Testis (tissue), 2 donors: Measurements from ENCODE around the gene CDC42SE1.
A peak's percentile ranks its signal among the peaks of the same experiment; 100 is the strongest.

Experiments
- CTCF ChIP-seq, 3 experiments: fragments of 450-650 bp in 2 of 3; fragments of 200-600 bp in 1 of 3; sonication (generic) in 1 of 3; IDR thresholded peaks; one replicate each; pipeline ENCODE4 v1.5.1; 2016 to 2019; ENCODE audit warnings: antibody characterized with exemption in 3 of 3, mild to moderate bottlenecking in 2 of 3, moderate library complexity in 1 of 3
- POLR2A ChIP-seq: fragments of 450-650 bp; IDR thresholded peaks from one replicate; pipeline ENCODE4 v1.6.1; 2017; ENCODE audit warnings: antibody characterized with exemption, mild to moderate bottlenecking, moderate library complexity

- TF ChIP-seq CTCF (IDR thresholded peaks at IDR 0.05) (peak in 2 of 3 experiments; percentile 4 to 53), POLR2A (no peak)
These were observed 10.8 kb downstream of the CDC42SE1 start for GRCh38 chr1:151048645-151049032.
